Left colon (tissue), 2 donors: Measurements from ENCODE around the gene FBXL13. TPM values are rescaled to one million over a fixed set of nuclear protein-coding genes. Genes with fewer than 3 reads are reported as not detected.
"Not testable (repeated sequence)": the region's sequence is repeated elsewhere in the genome, so short reads cannot be mapped to it uniquely, and the experiment has no call there.

Experiments
- ATAC-seq: fragments of 200-7000 bp; cut with Tn5 transposase; one replicate; pipeline ENCODE4 v1.9.1; 2020; ENCODE audit warnings: mild to moderate bottlenecking, moderate library complexity
- DNase-seq, 2 donors: peaks; one replicate each; pipeline ENCODE4 v3.0.0-alpha.2; 2020
- intact Hi-C, 2 donors: fragments of 100-400 bp; cut with DNase I in 1 of 2; cut with micrococcal nuclease in 1 of 2; formaldehyde crosslinking; loops; one replicate each; pipeline versions ENCODE4 v1.11.2 to v1.14.0; 2022; cut with DNase I, micrococcal nuclease
- total RNA-seq, 2 donors: library from RNA; stranded (reverse); fragmentation: NEBNext Ultra II Directional; extraction: Animal tissue kit (Norgen Biotek cat#: 25700); gene quantifications; one replicate each; pipeline ENCODE4 v1.2.1, GENCODE V29; 2021
- donor health status: DM: no; HTN: no; CAD: no.
- donor health status: DM: yes; HTN: yes; CAD: no.

Gene FBXL13
- total RNA-seq, 2 donors from 2014 or later = 0.15 to 1.5 TPM

DNA sequence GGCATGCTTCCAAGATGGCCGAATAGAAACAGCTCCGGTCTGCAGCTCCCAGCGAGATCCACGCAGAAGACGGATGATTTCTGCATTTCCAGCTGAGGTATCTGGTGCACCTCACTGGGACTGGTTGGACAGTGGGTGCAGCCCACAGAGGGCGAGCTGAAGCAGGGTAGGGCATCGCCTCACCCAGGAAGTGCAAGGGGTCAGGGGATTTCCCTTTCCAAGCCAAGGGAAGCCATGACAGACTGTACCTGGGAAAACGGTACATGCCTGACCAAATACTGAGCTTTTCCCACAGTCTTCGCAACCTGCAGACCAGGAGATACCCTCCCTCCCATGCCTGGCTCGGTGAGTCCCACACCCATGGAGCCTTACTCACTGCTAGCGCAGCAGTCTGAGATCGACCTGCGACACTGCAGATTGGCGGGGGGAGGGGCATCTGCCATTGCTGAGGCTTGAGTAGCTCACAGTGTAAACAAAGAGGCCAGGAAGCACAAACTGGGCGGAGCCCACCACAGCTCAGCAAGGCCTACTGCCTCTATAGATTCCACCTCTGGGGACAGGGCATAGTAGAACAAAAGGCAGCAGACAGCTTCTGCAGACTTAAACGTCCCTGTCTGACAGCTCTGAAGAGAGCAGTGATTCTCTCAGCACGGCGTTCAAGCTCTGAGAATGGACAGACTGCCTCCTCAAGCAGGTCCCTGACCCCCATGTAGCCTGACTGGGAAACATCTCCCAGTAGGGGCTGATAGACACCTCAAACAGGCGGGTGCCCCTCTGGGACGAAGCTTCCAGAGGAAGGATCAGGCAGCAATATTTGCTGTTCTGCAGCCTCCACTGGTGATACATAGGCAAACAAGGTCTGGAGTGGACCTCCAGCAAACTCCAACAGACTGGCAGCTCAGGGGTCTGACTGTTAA is 36.5 kb downstream of the FBXL13 start:
- DNase-seq, ATAC-seq, intact Hi-C loops: not testable (repeated sequence)

DNA sequence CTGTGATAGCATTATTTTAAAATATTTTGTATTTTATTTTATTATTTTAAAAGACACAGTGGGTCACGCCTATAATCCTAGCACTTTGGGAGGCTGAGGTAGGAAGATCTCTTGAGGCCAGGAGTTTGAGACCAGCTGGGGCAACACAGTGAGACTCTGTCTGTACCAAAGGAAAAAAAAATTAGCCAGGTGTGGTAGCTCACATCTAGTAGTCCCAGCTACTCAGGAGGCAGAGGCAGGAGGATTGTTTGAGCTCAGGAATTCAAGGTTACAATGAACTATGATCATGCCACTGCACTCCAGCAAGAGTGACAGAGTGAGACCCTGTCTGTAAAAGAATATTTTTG is 37.1 kb downstream of the FBXL13 start:
- intact Hi-C loops = no loop called here
- DNase-seq (no peak), ATAC-seq (no peak)

DNA sequence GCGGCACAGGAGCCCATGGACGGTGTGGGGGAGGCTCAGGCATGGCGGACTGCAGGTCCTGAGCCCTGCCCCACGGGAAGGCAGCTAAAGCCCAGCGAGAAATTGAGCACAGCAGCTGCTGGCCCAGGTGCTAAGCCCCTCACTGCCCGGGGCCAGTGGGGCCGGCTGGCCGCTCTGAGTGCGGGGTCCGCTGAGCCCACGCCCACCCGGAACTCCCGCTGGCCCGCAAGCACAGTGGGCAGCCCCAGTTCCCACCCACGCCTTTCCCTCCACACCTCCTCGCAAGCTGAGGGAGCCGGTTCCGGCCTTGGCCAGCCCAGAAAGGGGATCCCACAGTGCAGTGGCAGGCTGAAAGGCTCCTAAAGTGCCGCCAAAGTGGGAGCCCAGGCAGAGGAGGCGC is 40.3 kb downstream of the FBXL13 start:
- DNase-seq, intact Hi-C loops, ATAC-seq: not testable (repeated sequence)

DNA sequence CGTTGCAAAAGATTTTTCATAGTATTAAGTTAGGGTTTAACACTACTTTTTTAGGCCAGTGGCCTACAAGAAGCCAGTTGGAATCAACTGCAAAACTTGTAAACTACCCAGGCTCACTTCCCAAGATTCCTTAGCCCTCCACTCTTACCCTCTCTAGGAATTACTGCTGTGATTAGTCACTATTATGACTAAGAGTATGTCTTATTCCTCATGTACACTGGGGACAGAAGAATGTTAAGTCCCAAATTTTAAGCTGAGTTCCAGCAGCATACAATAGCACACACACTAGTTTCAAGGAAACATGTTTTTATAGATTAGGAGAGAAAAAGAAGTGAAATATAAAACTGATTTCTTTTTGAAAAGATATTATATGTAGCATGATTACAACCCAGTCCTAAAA is 42.8 kb downstream of the FBXL13 start:
- intact Hi-C loops = no loop called here
- no peak for DNase-seq
- ATAC-seq = no peak

DNA sequence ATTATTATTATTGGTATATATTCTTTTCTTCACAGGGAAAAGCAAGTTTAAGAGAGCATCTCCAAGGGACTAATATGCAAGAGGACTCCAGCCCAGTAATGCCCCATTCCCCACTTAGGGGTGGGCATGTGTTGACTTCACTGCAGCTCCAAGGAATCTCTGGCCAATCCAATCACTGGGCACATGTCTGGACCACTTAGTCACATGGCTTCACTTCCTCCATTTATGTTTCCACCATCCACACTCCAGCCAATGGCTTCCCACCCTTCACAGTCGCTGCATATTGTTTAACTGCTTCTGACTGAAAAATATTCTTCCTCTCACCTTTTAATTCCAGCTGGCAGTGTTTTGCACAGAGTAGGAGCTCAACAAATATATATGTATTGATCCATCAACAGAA is 43.6 kb downstream of the FBXL13 start:
- intact Hi-C loops = no loop called here
- ATAC-seq (no peak), DNase-seq (no peak)

DNA sequence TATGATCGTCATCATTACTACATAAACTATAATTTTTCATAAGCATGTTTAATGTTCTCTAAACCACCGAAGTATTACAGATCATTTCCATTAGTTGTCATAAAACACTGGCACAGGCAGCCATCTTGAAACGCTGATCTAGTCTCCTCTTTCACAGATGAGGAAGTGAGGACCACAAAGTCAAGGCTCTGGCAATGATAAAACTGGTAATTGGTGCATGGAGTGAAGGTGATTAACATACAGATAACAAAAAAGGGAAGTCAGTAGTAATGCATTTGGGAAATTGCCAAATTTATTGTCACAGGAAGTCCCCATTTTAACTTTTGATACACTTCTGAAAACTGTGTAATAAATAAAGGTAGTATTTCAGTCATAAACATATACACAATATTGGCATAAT is 49.3 kb downstream of the FBXL13 start:
- DNase-seq = no peak
- intact Hi-C loops = no loop called here
- no peak for ATAC-seq

DNA sequence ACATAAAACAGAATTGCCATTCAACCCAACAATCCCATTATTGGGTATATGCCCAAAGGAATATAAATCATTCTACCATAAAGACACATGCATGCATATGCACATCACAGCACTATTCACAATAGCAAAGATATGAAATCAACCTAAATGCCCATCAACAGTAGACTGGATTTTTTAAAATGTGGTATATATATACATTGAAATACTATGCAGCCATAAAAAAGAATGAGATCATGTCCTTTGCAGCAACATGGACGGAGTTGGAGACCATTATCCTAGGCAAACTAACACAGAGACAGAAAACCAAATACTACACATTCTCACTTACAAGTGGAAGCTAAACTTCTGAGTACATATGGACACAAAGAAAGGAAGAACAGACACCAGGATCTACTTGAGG is 51.0 kb downstream of the FBXL13 start:
- ATAC-seq = not testable (repeated sequence)

DNA sequence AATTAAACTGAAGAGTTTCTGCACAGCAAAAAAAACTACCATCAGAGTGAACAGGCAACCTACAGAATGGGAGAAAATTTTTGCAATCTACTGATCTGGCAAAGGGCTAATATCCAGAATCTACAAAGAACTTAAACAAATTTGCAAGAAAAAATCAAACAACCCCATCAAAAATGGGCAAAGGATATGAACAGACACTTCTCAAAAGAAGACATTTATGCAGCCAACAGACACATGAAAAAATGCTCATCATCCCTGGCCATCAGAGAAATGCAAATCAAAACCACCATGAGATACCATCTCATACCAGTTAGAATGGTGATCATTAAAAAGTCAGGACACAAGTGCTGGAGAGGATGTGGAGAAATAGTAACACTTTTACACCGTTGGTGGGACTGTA is 53.1 kb downstream of the FBXL13 start:
- ATAC-seq, intact Hi-C loops, DNase-seq: not testable (repeated sequence)

More for the DNA sequence above, 51.0 kb downstream of the FBXL13 start:
- intact Hi-C loops, DNase-seq: not testable (repeated sequence)

DNA sequence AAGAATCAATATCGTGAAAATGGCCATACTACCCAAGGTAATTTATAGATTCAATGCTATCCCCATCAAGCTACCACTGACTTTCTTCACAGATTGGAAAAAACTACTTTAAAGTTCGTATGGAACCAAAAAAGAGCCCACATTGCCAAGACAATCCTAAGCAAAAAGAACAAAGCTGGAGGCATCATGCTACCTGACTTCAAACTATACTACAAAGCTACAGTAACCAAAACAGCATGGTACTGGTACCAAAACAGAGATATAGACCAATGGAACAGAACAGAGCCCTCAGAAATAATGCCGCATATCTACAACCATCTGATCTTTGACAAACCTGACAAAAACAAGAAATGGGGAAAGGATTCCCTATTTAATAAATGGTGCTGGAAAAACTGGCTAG is 53.7 kb downstream of the FBXL13 start:
- intact Hi-C loops, ATAC-seq, DNase-seq: not testable (repeated sequence)

DNA sequence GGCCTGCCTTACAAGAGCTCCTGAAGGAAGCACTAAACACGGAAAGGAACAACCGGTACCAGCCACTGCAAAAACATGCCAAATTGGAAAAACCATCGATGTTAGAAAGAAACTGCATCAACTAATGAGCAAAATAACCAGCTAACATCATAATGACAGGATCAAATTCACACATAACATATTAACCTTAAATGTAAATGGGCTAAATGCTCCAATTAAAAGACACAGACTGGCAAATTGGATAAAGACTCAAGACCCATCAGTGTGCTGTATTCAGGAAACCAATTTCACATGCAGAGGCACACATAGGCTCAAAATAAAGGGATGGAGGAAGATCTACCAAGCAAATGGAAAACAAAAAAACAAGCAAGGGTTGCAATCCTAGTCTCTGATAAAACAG is 56.3 kb downstream of the FBXL13 start:
- ATAC-seq, DNase-seq, intact Hi-C loops: not testable (repeated sequence)

DNA sequence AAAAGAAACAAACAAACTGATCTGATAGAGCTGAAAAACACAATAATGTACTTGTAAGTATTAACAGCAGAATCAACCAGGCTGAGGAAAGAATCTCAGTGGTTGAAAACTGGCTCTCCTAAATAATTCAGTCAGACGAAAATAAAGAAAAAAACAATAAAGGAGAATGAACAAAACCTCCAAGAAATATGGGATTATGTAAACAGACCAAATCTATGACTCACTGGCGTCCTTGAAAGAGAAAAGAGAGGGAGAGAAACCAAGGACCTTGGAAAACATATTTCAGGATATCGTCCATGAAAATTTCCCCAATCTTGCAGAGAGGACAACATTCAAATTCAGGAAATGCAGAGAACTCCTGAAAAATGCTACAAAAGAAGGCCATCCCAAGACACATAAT is 62.9 kb downstream of the FBXL13 start:
- intact Hi-C loops = no loop called here
- no peak for ATAC-seq
- DNase-seq = no peak

DNA sequence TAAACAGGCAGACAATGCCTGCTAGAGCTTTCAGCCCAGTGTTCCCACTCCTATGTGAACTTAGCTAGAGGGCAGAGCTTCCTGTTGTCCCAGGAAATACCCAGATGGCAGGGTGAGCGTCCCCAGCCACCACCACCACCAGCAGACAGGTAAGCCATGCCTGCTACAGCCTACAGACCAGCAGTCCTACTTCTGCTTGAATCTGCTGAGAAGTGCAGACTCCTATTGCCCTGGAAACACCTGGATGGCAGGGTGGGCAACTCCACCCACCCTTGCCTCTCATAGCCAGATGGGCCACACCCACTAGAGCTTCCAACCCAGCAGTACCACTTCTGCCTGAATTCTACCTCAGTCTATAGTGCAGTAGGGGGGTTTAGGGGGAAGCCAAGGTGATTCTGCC is 64.4 kb downstream of the FBXL13 start:
- intact Hi-C loops = no loop called here
- ATAC-seq (no peak), DNase-seq (no peak)

DNA sequence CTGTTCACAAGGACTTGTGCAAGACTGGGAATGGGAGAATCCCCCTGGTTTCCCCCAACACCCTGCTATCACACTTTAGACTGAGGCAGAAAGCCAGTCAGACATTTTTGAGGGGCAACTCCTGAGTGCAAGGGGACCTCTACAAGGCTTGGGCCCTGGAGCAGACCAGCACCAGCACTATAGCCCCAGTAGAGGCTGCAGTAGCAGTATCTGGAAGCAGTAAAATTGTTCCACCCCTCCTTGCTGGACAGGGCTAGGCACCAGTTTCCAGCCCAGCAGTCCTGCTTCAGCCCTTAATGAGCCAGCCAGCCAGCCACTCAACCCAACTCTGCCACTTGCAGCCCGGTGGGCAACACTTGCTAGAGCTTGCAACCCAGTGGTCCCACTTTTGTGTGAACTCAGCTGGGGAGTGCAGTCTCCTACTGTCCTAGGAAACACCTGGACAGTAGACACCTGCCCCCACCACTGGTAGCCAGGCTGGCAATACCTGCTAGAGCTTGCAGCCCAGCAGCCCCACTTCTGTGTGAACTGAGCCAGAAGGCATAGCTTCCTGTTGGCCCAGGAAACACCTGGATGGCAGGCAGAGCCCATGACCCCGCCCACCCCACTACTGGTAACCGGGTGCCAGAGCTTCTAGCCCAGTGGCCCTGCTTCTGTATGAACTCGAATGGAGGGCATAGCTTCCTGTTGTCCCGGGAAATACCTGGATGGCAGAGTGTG is 65.0 kb downstream of the FBXL13 start:
- DNase-seq = peak in 1 of 2 donors; percentile 52
- intact Hi-C loops = no loop called here
- peak; percentile 75 for ATAC-seq

DNA sequence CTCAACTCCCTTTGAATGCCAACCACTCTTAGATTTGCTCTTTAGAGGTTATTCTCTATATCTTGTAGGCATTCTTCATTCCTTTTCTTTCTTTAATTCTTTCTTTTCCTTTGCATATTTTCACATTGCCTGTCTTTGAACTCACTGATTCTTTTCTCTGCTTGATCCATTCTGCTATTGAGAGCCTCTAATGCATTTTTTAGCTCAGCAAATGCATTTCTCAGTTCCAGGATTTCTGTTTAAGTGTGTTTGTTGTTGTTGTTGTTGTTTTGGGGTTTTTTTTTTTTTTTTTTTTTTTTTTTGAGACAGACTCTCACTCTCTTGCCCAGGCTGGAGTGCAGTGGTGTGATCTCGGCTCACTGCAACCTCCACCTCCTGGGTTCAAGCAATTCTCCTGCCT is 71.6 kb downstream of the FBXL13 start:
- no peak for DNase-seq
- intact Hi-C loops = no loop called here
- ATAC-seq = no peak

DNA sequence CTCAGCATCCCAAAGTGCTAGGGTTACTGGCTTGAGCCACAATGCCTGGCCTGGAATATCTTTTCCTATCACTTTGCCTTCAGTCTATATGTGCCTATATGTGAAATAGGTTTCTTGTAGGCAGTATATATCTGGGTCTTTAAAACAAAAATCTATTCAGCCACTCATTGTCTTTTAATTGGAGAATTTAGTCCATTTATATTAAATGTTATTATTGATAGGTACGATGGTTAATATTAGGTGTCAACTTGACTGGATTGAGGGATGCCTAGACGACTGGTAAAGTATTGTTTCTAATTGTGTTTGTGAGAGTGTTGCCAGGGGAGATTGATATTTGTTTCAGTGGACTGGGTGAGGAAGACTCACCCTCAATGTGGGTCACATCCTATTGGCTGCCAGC is 73.4 kb downstream of the FBXL13 start:
- DNase-seq = no peak
- ATAC-seq = no peak
- intact Hi-C loops = no loop called here

DNA sequence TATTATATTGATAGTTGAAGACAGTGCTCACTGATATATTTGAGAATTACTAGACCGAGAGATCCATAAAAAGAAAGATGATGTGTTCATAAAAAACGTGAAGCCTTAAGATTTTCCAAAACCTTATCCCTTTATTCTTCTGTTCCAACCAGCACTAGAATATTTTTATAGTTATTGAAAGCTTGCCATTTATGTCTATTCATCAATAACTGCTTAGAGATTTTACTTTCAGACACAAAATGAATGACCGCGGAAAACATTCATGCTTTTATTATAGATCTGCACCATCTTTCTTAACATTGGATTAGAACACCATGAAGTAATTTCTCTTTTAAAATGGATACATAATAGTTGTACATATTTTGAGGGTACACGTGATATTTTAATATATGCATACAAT is 77.6 kb downstream of the FBXL13 start:
- intact Hi-C loops = no loop called here
- no peak for ATAC-seq
- DNase-seq = no peak

DNA sequence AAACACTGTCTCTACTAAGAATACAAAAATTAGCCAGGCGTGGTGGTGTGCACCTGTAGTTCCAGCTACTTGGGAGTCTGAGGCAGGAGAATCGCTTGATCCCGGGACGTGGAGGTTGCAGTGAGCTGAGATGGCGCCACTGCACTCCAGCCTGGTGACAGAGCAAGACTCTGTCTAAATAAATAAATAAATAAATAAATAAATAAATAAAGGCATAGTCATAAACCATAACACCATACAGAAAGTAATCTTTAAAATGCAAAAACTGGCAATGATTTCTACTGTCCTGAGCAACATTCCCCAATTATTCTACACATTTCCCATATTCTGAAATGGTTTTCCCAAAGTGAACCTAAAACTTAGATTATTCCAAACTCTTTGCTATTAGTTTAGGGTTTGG is 79.0 kb downstream of the FBXL13 start:
- ATAC-seq, intact Hi-C loops, DNase-seq: not testable (repeated sequence)

DNA sequence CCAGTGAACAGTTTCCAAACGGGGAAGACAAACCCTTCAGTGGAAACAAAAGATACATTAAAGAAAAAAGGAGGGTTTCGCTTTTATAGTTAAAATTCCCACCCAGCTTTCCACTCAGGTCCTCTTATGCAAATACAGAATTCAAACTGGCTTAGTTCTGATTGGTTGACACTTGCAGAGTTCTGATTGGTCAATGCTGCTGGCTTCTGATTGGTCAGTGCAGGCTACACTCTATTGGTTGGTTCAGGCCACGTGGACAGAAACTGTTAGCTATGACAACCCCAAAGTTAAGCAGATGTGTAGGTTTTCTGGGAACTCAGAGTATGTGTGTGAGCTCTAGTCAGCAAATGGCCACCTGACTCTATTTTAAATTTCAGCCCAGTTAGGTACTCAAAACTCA is 80.0 kb downstream of the FBXL13 start:
- DNase-seq (no peak), ATAC-seq (no peak)
- intact Hi-C loops = no loop called here

DNA sequence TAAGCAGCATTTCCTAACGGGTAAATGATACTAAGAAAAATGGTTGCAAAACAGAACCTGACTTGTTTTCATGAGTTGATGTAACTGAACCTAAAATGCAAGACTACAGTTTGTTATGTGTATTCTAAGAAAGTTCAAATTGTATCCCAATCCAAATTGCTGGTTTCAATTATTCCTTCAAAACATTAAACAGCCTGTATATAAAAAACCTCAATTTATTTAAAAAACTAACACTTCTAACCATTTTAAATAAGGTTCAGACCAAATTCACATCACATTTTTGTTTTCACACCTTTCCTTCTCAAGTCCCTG is 80.9 kb downstream of the FBXL13 start:
- DNase-seq (no peak), ATAC-seq (no peak)
- intact Hi-C loops = no loop called here

DNA sequence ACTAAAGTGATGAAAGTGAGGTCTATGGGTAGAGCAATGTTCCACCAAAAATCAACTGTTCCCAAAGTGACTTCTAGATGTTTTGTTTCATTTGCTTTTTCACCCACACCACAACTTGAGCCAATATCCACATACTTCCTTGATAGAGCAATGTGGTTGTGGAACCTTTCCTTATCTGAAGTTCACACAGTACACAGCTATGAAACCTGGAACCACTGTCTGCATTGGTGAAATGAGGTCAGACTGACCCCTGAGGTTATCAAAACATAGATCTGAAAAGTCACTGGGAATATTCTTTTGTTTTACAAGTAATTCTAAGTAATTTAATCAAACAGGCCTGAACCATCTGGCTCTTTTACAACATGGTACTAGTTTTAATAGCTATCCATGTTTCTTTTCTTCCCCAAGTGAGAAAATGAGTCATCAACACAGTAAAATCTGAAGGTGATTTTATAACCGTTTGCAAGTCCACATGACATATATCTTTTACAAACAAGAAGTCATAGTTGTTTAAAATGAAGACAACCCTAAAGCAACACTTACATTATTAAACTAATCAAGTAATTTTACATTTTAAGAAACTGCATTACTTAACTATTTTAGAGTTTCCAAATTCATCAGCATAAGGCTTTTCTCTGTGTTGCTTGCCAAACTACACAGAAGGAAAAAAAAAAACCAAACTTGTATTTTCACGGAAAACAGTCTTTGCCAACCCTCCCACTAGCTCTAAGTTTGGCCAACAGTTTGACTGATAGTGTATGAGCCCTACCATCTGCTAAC is 81.5 kb downstream of the FBXL13 start:
- ATAC-seq (peak; percentile 89), DNase-seq (no peak)
- intact Hi-C loops = no loop called here
